ENCODE measurements around the gene CDKL4. TPM values are rescaled to one million over a fixed set of nuclear protein-coding genes. Genes with fewer than 3 reads are reported as not detected.

CDKL4 gene
- total RNA-seq, 3 donors from 2014 or later = 0.33 to 2.6 TPM; not detected in 1

DNA sequence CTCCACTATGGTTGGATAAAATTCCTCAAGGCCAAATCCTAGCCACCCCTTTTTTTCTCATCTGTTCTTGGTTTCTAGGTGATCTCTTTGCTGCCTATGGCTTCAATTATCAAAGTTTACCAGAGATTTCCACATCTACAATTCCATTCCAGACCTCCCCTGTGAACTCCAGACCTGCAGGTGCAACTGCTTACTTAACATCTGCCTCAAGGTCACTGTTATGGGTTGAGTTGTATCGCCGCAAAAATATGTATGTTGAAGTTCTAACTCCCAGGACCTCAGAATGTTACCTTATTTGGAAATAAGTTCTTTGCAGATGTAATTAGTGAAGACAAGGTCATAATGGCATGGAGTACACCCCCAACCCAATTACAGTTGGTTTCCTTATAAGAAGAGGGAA lies 62.5 kb downstream of the CDKL4 start:
- Histone ChIP-seq H3K4me1 (no peaks in the 10 kb centered on the region), H3K36me3 (no peaks in the 10 kb centered on the region), H3K4me3 (no peak overlapping the region), H3K9me3 (no peaks in the 10 kb centered on the region), H3K27ac (no peak overlapping the region), H3K27me3 (no peaks in the 10 kb centered on the region)
- TF ChIP-seq POLR2AphosphoS5 (IDR thresholded peaks at IDR 0.05) (no peak), POLR2A (IDR thresholded peaks at IDR 0.05) (no peak)
- TF ChIP-seq, protein P1, sequence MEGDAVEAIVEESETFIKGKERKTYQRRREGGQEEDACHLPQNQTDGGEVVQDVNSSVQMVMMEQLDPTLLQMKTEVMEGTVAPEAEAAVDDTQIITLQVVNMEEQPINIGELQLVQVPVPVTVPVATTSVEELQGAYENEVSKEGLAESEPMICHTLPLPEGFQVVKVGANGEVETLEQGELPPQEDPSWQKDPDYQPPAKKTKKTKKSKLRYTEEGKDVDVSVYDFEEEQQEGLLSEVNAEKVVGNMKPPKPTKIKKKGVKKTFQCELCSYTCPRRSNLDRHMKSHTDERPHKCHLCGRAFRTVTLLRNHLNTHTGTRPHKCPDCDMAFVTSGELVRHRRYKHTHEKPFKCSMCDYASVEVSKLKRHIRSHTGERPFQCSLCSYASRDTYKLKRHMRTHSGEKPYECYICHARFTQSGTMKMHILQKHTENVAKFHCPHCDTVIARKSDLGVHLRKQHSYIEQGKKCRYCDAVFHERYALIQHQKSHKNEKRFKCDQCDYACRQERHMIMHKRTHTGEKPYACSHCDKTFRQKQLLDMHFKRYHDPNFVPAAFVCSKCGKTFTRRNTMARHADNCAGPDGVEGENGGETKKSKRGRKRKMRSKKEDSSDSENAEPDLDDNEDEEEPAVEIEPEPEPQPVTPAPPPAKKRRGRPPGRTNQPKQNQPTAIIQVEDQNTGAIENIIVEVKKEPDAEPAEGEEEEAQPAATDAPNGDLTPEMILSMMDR (IDR thresholded peaks at IDR 0.05) = no peak
- intact Hi-C loops (cut with DNase I; ENCODE audit: low total_unique reads) = no loop called here
- DNase-seq (ENCODE audit: low spot score in 2 of 2) = no peak

DNA sequence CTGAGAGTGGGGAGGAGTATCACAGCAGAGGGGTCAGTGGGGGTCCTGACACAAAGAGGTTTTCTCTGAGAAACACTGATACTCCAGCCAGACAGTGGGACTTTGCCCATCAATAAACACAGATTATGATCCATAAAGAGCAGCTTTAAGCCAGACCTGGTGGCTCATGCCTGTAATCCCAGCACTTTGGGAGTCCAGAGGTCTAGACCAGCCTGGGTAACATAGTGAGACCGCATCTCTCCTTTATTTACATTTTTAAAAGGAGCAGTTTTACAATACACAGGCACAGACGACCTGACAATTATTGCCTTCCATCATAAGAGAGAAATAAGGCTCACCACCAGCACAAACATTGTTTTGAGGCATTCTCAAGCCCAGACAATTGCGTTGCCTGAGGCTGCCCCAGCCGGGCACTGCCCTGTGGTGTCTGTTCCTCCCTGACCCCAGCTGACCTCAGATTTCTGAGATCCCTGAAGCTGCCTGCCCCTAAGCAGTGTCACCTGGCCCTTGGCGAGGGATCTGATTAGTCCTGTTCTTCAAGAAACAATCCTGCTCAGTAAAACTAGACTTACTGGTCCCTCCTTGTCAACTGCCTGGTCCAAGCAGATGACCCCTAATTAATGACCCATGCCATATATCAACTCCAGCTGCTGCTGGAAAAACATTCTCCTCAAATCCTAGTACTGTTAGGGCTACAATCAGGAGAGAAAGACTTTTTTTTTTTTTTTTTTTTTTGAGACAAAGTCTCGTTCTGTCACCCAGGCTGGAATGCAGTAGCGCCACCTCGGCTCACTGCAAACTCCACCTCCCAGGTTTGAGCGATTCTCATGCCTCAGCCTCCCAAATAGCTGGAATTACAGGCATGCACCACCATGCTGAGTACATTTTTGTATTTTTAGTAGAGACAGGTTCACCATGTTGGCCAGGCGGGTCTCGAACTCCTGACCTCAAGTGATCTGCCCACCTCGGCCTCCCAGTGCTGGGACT lies 63.5 kb downstream of the CDKL4 start:
- TF ChIP-seq POLR2AphosphoS5 (IDR thresholded peaks at IDR 0.05) (no peak), POLR2A (IDR thresholded peaks at IDR 0.05) (no peak)
- TF ChIP-seq, protein P1 (IDR thresholded peaks at IDR 0.05) = no peak
- intact Hi-C loops (cut with DNase I; ENCODE audit: low total_unique reads) = no loop called here
- no peak for DNase-seq (ENCODE audit: low spot score in 2 of 2)
- no peaks in the 10 kb centered on the region for H3K27me3 ChIP-seq
- H3K4me1 ChIP-seq = no peaks in the 10 kb centered on the region
- H3K9me3 ChIP-seq = no peaks in the 10 kb centered on the region
- no peak overlapping the region for H3K4me3 ChIP-seq
- H3K27ac ChIP-seq = no peak overlapping the region
- H3K36me3 ChIP-seq = no peaks in the 10 kb centered on the region

DNA sequence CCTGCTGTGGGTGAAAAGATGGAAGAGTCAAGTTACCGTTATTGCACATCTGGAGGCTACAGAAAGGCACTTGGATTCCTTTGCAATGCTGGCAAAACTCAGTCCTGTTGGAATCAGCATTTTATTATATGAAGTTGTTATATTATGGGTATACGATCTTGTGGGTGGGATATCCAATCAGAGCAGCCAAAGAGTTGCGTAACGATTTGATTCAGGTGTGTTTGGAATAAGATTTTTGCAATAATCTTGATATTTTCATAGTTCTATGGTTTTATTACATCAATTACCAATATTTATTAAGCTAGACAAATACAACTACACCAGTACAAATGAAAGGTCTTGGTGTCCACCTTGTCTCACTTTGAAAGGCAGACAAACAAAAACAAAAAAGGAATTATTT lies 65.0 kb downstream of the CDKL4 start:
- H3K27me3 ChIP-seq = no peaks in the 10 kb centered on the region
- H3K36me3 ChIP-seq = no peaks in the 10 kb centered on the region
- no peak for TF ChIP-seq POLR2AphosphoS5 (IDR thresholded peaks at IDR 0.05)
- TF ChIP-seq, protein P1 (IDR thresholded peaks at IDR 0.05) = no peak
- intact Hi-C loops (cut with DNase I; ENCODE audit: low total_unique reads) = no loop called here
- H3K4me1 ChIP-seq = no peaks in the 10 kb centered on the region
- H3K4me3 ChIP-seq = no peak overlapping the region
- DNase-seq (ENCODE audit: low spot score in 2 of 2) = no peak
- no peaks in the 10 kb centered on the region for H3K9me3 ChIP-seq
- H3K27ac ChIP-seq = no peak overlapping the region

DNA sequence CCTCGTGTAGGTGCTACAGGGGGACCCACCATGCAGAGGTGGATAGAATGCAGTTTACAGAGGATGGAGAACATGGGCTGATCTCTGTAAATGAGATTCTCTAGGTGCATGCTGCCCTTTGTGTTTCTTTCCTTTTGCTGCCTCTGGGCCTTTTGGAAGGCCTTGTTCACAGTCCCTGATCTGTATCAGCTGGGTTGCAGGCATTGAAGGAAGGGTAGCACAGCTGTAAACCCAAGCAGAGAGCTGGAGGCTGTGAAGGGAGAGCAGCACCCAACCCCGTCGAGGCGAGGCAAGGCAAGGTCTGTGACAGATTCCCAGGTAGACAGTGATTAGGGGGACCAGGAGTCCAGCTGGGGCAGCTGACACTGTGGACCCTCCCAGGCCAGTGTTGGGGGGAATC lies 66.8 kb downstream of the CDKL4 start:
- H3K9me3 ChIP-seq = no peaks in the 10 kb centered on the region
- TF ChIP-seq POLR2AphosphoS5 (IDR thresholded peaks at IDR 0.05) (no peak), POLR2A (IDR thresholded peaks at IDR 0.05) (no peak)
- TF ChIP-seq, protein P1 (IDR thresholded peaks at IDR 0.05) = no peak
- no peak overlapping the region for H3K27ac ChIP-seq
- DNase-seq (ENCODE audit: low spot score in 2 of 2) = no peak
- intact Hi-C loops (cut with DNase I; ENCODE audit: low total_unique reads) = no loop called here
- no peaks in the 10 kb centered on the region for H3K36me3 ChIP-seq
- H3K27me3 ChIP-seq = no peaks in the 10 kb centered on the region
- H3K4me1 ChIP-seq = no peaks in the 10 kb centered on the region
- no peak overlapping the region for H3K4me3 ChIP-seq

DNA sequence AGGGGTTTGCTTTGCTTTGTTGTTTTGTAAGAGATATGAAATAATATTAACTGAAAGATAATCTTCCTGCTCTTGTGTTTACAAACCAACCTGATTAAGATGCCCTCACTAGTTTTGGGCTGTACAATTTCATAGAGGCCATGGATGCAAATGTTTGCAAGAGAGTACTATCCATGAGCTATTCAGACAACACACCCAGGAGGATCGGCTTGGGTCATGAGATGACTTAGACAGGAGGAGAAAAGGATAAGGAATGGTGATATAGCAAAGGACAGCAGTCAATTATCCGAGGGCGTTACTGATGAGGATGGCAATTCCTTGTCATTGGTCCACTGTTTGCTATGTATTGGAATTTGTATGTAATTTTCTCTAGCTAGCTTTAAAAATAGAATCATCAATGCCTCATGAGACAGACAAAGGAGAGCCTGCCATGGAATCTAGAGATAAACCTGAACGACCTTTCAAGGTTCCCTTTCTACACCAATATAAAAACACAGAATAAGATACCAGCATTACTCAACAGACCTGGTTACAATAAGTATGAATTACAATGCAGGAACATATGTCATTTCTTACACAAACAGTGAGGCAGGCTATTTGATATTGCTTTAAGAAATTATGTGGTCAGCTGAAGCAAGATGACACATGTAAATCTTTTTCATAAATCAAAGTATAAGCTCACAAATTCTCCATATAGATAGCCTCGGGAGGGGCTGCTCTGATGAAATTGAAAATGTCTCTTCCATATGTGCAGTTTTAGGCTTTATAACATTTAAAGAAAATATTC lies 68.6 kb downstream of the CDKL4 start:
- intact Hi-C loops (cut with DNase I; ENCODE audit: low total_unique reads) = no loop called here
- no peak for DNase-seq (ENCODE audit: low spot score in 2 of 2)
- Histone ChIP-seq H3K4me3 (no peak overlapping the region), H3K27me3 (no peaks in the 10 kb centered on the region), H3K9me3 (no peaks in the 10 kb centered on the region), H3K27ac (no peak overlapping the region), H3K36me3 (no peaks in the 10 kb centered on the region), H3K4me1 (no peaks in the 10 kb centered on the region)
- TF ChIP-seq POLR2AphosphoS5 (IDR thresholded peaks at IDR 0.05) (no peak), POLR2A (IDR thresholded peaks at IDR 0.05) (no peak)
- TF ChIP-seq, protein P1 (IDR thresholded peaks at IDR 0.05) = no peak
